NCI-H2081 treated with DMSO at 0.1 percent for 48 hours (cell line): Measurements from ENCODE around the gene FRRS1.

ENCODE experiments used
- DNase-seq: peaks from one replicate; lab custom pipeline; 2025; lab: John Stamatoyannopoulos, UW

Gene FRRS1

DNA sequence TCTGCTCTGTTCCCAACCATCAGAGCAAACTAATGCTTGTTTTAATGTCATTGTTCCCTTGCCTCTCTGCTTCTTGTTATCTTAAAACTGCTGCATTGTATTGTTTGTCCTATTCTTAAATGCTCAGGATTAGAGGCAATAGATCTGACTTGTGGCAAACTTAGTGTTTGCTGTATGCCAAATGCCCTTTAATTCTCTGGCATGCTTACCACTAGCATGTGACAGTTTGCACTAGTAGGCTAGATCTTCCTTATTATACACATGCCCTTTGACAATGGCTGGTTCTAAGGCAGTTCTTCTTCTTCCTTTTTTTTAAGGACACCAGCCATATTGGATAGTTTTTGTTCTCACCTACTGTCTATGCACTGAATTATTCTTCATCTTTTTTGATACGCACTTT lies 90.4 kb downstream of the FRRS1 start:
- no peak for DNase-seq

DNA sequence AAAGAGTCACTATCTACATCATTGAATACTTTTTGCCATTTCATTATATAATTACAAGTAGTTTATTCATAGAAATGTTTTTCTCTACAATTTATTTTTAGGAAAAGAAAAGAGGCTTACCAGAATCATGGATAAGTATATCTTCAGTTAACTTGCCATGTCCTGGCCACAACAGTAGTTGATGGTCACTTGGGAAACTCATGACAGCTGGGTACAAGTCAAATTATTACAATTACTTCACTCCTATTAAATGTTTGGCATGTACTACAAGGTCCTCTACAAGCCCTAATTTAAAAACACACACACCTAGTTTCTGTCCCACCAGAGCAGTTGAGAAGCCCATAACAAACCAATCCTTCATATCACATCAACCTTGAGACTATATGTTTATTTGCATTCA lies 91.1 kb downstream of the FRRS1 start:
- DNase-seq = no peak

DNA sequence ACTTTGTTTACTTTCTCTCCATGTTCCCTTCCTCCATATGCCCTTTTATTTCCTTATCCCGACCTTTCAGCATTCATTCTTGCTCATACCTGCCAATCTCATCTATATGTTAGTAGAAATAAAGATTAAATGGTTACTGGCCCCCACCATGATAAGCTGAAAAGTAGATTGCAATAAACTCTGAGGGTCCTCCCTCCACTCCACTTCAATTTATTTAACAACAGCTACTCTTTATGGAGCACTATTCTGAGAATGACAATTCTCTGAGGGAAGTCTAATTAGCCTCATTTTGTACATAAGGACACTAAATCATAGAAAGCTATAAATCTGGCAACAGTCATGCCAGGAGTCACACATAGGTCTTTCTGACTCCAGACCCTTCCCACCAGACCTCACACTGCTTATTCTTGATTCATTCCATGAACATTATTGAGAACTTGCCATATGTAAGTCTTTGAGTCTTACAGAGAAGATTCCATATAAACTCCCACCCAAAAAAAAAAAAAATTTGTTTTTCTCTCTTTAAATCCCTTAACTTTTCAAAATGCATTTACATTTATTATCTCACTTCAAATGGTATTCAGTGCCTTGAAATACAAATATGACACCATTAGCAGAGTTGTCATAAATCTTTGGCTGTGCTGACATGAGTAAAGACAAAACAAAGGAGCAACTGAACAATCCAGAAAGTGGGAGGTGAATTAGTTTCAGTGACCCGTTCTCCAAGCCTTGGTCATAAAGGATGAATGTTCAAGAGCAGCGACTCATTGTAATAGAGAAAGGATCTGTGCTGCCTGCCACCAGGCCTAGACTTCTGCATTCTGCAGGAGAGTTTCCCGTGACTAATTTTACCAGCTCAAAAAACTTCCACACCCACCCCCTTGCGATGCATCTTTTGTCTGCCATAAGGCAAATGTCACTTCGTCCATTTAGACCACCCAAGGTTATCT lies 92.0 kb downstream of the FRRS1 start:
- no peak for DNase-seq

DNA sequence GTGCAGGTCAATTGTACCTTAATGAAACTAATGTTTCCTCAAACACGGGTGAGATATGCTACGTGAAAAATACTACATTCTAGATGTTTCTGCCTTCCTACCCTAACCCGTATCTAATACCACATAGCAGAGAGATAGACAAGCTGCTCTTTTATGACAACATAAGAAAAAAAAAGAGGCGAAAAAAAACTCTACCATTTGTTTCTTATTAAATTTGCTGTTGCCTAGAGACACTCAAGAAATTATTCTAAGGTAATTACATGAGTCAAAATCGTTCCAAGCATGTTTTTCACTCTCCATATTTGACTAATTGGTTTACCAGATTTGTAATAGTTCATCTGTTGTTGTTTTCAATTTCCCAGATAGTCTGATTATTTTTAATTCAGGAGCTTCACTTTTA lies 93.1 kb downstream of the FRRS1 start:
- no peak for DNase-seq

DNA sequence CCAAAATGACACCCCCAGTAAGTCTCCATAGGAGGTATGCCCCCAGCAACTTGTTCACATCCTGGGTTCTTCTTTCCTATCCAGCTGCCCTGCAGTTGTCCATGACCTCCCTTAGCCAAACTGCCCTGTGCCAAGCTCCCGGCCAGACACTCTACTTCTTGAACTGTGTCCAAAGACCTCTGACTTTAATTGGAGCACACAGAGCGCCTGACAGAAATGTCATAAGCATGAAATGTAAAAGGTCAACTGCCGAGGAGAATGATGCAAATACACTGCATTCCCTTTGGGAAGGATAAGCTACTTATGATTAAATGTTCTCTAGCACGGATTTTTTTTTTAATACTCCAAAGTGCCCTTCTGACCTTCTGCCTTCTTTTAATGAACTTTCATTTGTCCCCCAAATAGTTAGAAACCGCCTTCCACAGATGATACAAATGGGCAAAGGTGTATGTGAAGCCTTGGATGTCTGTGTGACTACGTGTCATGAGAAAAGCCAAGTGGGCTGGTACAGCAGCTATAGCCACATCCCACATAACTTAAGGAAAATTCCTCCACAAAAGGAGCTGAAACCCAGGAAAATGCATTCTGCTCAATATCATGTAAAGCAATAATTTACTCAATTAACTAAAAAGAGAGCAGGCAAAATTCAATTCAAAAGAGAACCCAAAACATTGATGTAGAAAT lies 93.8 kb downstream of the FRRS1 start:
- no peak for DNase-seq

DNA sequence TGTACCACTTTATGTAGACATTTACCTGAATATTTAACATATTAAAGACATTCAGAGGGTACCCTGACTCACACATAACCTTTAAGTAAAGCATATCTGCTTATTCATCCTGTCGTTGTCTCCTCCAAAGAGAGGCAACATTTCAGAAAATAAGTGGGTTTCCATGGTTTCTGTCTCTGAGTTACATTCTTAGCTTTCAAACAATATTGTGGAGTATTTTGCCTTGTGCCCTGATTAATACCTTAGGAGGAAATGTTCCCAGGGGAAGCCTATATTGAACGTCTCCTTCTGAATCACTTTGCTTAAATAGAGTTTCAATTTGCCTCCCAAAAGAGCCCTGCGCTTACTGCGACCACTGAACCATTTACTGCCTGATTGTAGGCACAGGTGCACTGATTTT lies 94.4 kb downstream of the FRRS1 start:
- DNase-seq = no peak

DNA sequence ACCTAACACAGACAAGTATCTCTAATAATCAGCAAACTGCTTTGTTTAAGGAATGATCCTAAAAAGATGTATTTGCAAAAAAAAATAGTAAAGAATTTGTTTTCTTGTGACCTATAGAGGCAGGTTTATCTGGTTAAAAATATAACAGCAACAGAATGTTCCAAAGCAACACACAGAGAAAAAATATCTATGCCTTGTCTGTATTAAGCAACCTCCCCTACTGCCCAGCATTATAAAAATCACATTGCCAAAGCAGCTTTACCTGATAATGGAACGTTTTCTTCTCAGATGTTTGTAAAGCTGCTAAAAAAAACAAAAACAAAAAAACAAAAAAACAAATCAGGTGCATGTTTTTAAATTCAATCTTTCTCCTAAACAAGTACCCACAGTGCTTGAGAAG lies 95.9 kb downstream of the FRRS1 start:
- DNase-seq = no peak

DNA sequence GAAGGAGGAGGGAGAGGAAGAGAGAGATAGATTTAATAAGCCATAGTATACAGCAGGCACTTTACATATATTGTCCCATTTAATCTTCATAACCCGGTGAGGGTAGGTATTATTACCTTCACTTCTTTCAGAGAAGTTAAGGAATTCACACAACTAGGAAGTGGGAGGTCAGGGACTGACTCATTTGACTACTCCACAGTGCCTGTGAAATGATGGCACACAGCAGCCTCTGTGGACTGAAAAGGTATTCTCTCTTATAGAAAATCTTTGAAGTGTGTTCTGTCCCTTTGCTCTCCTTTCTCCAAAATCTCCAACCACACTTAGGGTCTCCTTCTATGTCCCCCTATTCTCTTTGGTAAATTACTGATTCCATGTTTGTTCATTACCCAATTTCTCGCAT lies 96.6 kb downstream of the FRRS1 start:
- DNase-seq = no peak

DNA sequence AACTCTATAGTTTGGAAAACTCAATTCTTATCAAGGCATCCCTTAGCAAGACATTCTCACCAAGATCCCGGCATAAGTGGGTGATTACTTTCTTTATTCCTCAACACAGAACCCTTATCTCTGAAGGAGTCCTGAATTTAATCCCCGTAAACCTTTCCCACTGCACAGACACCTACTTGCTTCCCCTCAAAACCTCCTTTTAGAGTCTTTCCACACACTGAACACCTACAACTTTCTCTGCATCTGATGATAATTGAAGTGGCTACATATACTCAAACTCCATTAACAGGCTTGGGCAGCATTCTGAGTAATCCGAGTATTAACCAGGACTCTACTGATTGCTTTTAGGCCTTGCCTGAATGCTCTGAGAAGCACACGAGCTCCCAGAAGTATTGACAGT lies 97.1 kb downstream of the FRRS1 start:
- DNase-seq = no peak

DNA sequence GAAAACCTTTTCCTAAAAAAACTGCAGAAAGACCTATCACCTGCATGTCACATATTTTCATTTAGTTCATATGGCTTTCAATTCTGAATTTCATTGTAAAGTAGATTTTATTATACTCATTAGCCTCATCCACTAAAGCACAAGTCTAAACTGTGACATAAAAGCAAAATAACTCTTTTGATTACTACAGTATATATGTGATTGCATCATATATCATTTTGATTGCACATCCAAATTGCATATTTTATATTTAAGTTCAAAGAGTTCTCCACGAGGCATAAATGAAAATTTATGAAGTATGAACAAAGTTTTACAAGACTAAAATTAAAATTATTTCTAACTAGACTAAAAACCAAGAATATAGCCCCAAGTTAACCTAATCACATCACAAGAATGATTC lies 101.2 kb downstream of the FRRS1 start:
- DNase-seq = no peak

DNA sequence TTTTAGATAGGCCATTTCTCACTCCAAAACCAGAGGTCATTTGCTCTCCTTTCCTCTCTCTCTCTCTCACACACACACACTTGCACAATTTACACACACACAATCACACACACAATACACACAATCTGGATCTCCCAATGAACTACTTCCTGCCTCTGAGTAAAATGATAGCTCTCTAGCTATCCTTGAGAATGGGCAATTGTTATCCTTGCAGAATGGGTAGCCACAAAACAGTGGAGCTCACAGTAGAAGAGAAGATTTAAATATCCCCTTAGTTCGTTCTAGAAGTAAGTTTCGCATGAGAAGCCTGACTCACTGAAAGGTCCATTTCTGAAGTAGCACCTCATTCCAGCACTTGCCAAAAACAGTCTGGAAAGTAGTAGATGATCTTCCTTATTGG lies 102.9 kb downstream of the FRRS1 start:
- DNase-seq = no peak

DNA sequence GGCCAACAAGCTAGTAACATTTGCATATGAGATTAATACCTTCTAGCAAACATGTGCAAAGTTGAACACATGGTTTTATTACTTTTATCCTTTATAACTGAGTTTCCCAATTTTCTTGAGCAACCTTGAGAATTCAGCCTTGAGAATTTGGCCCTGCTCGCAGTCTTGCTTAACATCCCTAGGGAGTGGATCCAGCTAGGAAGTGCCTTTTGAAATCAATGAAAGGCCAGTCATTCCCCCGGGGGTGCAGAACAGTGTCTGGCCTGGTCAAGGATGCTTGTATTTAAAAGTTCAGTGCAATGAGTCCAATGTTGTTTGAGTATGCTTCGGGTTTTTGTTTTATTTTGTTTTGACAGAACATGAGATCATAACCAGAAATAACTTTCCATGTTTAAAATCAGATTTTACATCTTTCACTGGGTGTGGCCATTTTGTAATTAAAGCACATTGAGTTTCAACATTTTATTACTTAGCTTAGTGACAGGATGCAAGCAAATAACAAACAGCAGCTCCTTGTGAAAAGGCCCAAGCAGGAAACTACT lies 103.8 kb downstream of the FRRS1 start:
- DNase-seq = no peak

DNA sequence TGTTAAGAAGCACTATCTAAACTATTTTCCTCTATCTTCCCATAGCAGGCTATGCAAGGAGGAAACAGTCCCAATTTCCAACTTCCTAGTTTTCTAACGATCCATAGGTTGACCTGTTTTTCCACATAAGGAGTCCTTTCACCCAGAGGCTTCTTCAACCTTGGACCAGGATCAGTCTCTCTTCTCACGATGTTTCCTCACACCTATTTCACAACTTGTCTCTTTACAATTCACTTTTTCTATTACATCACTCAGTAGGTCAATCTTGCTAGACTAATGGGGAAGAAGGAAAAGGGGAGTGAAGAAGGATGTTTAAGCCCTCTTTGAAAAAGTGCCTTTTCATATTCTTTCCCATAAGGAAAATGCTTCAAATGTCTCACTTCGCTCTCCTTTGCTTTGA lies 104.7 kb downstream of the FRRS1 start:
- DNase-seq = no peak

DNA sequence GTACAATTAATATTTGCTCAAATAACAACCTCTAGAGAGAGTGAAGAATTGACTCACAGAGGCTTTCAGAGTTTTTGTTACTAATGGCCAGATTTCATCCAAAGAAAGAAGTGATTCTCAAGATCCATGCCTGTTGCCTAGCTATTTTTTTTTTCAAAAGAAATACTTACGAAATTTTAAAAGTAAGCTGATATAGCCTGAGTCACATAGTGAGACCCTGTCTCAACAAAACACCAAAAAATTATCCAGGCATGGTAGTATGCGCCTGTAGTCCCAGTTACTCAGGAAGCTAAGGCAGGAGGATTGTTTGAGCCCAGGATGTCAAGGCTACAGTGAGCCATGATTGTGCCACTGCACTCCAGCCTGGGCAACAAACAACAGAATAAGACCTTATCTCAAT lies 105.9 kb downstream of the FRRS1 start:
- DNase-seq = no peak

DNA sequence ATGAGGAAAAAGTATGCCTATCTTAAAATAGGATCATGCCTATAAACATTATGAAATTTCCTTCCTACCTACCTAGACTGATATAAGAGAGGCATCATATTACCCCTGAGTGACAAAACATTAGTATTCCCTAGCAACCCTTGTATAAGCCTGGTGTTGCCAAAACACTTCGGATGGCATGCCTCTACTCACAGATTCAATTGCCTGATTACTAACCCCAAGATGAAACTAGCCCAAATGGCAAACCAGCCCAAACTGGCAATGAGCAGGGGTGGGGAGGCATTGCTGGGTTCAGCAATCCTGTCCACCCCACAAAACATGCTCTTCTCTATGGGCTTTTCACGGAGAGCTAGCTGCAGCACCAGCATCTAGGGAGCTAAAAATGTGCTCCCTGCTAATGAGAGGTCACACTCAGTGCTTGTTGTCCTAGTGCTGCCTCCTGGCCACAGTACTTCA lies 106.7 kb downstream of the FRRS1 start:
- no peak for DNase-seq
